ENCODE data around the gene MYH7B.
A peak's percentile ranks its signal among the peaks of the same experiment; 100 is the strongest.

Gene MYH7B

GRCh38 chr20:34953960-34954359 is 1.7 kb upstream of the MYH7B start:
- ATAC-seq (ENCODE audit: low read depth), result no peak
- Histone ChIP-seq H3K36me3 (ENCODE audit: low read depth) (peaks cover 40% of the 10 kb centered on the region), H3K4me1 (ENCODE audit: insufficient read depth, poor library complexity, severe bottlenecking) (peaks cover 32% of the 10 kb centered on the region), H3K4me3 (ENCODE audit: severe bottlenecking) (no peak overlapping the region), H3K27me3 (ENCODE audit: insufficient read depth, poor library complexity, severe bottlenecking) (no peaks in the 10 kb centered on the region), H3K27ac (ENCODE audit: poor library complexity, severe bottlenecking) (no peak overlapping the region), H3K9me3 (ENCODE audit: severe bottlenecking) (no peaks in the 10 kb centered on the region)
- TF ChIP-seq, protein P1, sequence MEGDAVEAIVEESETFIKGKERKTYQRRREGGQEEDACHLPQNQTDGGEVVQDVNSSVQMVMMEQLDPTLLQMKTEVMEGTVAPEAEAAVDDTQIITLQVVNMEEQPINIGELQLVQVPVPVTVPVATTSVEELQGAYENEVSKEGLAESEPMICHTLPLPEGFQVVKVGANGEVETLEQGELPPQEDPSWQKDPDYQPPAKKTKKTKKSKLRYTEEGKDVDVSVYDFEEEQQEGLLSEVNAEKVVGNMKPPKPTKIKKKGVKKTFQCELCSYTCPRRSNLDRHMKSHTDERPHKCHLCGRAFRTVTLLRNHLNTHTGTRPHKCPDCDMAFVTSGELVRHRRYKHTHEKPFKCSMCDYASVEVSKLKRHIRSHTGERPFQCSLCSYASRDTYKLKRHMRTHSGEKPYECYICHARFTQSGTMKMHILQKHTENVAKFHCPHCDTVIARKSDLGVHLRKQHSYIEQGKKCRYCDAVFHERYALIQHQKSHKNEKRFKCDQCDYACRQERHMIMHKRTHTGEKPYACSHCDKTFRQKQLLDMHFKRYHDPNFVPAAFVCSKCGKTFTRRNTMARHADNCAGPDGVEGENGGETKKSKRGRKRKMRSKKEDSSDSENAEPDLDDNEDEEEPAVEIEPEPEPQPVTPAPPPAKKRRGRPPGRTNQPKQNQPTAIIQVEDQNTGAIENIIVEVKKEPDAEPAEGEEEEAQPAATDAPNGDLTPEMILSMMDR (IDR thresholded peaks at IDR 0.05; ENCODE audit: poor library complexity, severe bottlenecking), result no peak
- no peak for DNase-seq (ENCODE audit: low spot score)

DNA sequence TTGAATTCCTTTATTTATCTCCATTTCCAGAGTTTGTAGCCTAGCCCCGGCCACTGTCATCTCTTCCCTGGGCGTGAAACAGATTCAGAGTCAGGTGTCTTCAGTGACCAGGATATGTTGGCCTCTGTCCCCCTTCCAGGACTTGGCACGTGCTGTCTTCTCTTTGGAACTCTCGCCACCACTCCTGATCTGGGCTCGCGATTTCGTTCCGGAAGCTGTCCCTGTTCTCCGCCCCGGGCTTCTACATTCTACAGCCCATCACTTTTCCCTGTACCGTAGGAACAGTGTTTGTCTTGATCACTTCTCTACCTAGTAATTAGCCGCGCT is 801 bp upstream of the MYH7B start:
- no peak for DNase-seq (ENCODE audit: low spot score)
- TF ChIP-seq, protein P1 (IDR thresholded peaks at IDR 0.05; ENCODE audit: poor library complexity, severe bottlenecking), result no peak
- H3K9me3 ChIP-seq (ENCODE audit: severe bottlenecking), result no peaks in the 10 kb centered on the region
- H3K4me3 ChIP-seq (ENCODE audit: severe bottlenecking), result peak overlapping the region; percentile 47
- H3K4me1 ChIP-seq (ENCODE audit: insufficient read depth, poor library complexity, severe bottlenecking), result peaks cover 32% of the 10 kb centered on the region
- peak overlapping the region; percentile 60 for H3K27ac ChIP-seq (ENCODE audit: poor library complexity, severe bottlenecking)
- ATAC-seq (ENCODE audit: low read depth), result peak; percentile 3
- H3K36me3 ChIP-seq (ENCODE audit: low read depth), result peaks cover 31% of the 10 kb centered on the region
- no peaks in the 10 kb centered on the region for H3K27me3 ChIP-seq (ENCODE audit: insufficient read depth, poor library complexity, severe bottlenecking)

- H3K36me3 ChIP-seq (ENCODE audit: low read depth), result peaks cover 19% of the 10 kb centered on the region
- ATAC-seq (ENCODE audit: low read depth) (no peak), DNase-seq (ENCODE audit: low spot score) (no peak)
- no peaks in the 10 kb centered on the region for H3K27me3 ChIP-seq (ENCODE audit: insufficient read depth, poor library complexity, severe bottlenecking)
- peak overlapping the region; percentile 47 for H3K4me3 ChIP-seq (ENCODE audit: severe bottlenecking)
- peak overlapping the region; percentile 60 for H3K27ac ChIP-seq (ENCODE audit: poor library complexity, severe bottlenecking)
- H3K4me1 ChIP-seq (ENCODE audit: insufficient read depth, poor library complexity, severe bottlenecking), result peaks cover 25% of the 10 kb centered on the region
- TF ChIP-seq, protein P1 (IDR thresholded peaks at IDR 0.05; ENCODE audit: poor library complexity, severe bottlenecking), result peak; percentile 84
- H3K9me3 ChIP-seq (ENCODE audit: severe bottlenecking), result no peaks in the 10 kb centered on the region
Observed at GRCh38 chr20:34956041-34956458, 382 bp downstream of the MYH7B start.

DNA sequence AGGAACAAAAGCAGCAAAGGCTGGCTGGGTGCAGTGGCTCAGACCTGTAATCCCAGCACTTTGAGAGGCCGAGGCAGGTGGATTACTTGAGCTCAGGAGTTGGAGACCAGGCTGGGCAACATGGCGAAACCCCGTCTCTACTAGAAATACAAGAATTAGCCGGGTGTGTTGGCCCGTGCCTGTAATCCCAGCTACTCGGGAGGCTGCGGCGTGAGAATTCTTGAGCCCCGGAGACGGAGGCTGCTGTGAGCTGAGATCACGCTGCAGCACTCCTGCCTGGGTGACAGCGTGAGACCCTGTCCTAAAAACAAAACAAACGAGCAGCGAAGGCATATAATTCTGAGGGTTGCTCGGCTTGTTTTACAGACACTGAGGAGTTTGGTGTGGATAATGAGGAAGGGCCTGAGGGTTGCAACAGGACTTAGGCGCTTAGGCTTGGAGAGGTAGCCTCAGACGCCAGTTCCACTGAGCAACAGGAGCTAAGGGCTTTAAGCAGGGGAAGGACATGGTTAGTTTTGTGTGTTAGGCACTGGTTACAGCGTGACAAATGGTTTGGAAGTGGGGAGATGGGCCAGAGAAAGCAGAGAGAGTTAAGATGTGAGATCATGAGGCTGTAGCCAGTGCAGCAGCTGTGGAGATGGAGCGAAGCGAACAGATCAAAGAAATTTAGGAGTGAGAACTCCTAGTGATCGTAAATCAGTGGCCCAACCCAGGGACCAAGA is 1.2 kb downstream of the MYH7B start:
- Histone ChIP-seq H3K4me3 (ENCODE audit: severe bottlenecking) (no peak overlapping the region), H3K4me1 (ENCODE audit: insufficient read depth, poor library complexity, severe bottlenecking) (peaks cover 20% of the 10 kb centered on the region), H3K27me3 (ENCODE audit: insufficient read depth, poor library complexity, severe bottlenecking) (no peaks in the 10 kb centered on the region), H3K9me3 (ENCODE audit: severe bottlenecking) (no peaks in the 10 kb centered on the region), H3K27ac (ENCODE audit: poor library complexity, severe bottlenecking) (no peak overlapping the region), H3K36me3 (ENCODE audit: low read depth) (peaks cover 11% of the 10 kb centered on the region)
- ATAC-seq (ENCODE audit: low read depth) (no peak), DNase-seq (ENCODE audit: low spot score) (peak; percentile 60)
- TF ChIP-seq, protein P1 (IDR thresholded peaks at IDR 0.05; ENCODE audit: poor library complexity, severe bottlenecking), result no peak

DNA sequence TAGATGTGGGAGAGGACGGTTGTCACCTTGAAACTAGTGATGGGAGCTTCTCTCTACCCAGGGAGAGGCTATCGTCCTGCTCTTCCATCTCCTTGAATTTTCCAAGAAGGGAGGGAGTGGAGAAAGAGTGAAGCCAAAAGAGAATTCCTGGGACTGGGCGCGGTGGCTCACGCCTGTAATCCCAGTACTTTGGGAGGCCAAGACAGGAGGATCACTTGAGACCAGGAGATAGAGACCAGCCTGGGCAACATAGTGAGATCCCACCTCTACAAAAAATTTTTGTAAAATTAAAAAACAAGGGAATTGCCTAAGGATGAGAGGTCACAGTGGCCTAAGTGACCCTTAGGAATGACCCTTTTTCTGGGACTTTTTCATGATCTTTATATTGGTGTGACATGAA is 8.8 kb downstream of the MYH7B start:
- H3K9me3 ChIP-seq (ENCODE audit: severe bottlenecking), result no peaks in the 10 kb centered on the region
- no peaks in the 10 kb centered on the region for H3K4me1 ChIP-seq (ENCODE audit: insufficient read depth, poor library complexity, severe bottlenecking)
- ATAC-seq (ENCODE audit: low read depth) (no peak), DNase-seq (ENCODE audit: low spot score) (peak; percentile 44)
- no peaks in the 10 kb centered on the region for H3K27me3 ChIP-seq (ENCODE audit: insufficient read depth, poor library complexity, severe bottlenecking)
- no peak overlapping the region for H3K27ac ChIP-seq (ENCODE audit: poor library complexity, severe bottlenecking)
- H3K4me3 ChIP-seq (ENCODE audit: severe bottlenecking), result no peak overlapping the region
- TF ChIP-seq, protein P1 (IDR thresholded peaks at IDR 0.05; ENCODE audit: poor library complexity, severe bottlenecking), result no peak
- no peaks in the 10 kb centered on the region for H3K36me3 ChIP-seq (ENCODE audit: low read depth)

Data from RWPE2 (cell line).